Keratinocyte (primary cell): ENCODE results near the gene ASB8. TPM values are rescaled to one million over a fixed set of nuclear protein-coding genes. Genes with fewer than 3 reads are reported as not detected.

ENCODE experiments used
- DNase-seq: peaks from one replicate; pipeline ENCODE4 v3.0.0-alpha.2; 2011; ENCODE audit warnings: low read depth, missing footprints, low spot score
- FAIRE-seq: peaks from 2 replicates; lab custom pipeline; 2011; peaks lifted over from hg19 to GRCh38; lab: Jason Lieb, UNC
- H2AFZ ChIP-seq: 2 replicates; pipeline ENCODE4 v1.6.0; 2012; ENCODE audit warnings: low read length, control low read depth, inconsistent platforms; ENCODE audit not compliant: control insufficient read depth
- H3K27ac ChIP-seq: 2 replicates; pipeline ENCODE4 v1.5.1; 2011; ENCODE audit warnings: low read length; ENCODE audit not compliant: control insufficient read depth, insufficient read depth
- H3K27me3 ChIP-seq: 3 replicates; pipeline ENCODE4 v1.6.0; 2011; ENCODE audit warnings: low read length; ENCODE audit not compliant: control insufficient read depth, insufficient read depth; ENCODE audit errors: extremely low read depth
- H3K36me3 ChIP-seq, 2 experiments: 2 replicates in 1 of 2; 3 replicates in 1 of 2; pipeline ENCODE4 v1.5.1; 2011; ENCODE audit warnings: low read length in 2 of 2, mild to moderate bottlenecking in 1 of 2; ENCODE audit not compliant: control insufficient read depth in 2 of 2, insufficient read depth in 2 of 2; ENCODE audit errors: extremely low read depth in 1 of 2
- H3K4me1 ChIP-seq: 3 replicates; pipeline ENCODE4 v1.5.1; 2011; ENCODE audit warnings: low read length; ENCODE audit not compliant: control insufficient read depth, insufficient read depth; ENCODE audit errors: extremely low read depth
- H3K4me2 ChIP-seq: 3 replicates; pipeline ENCODE4 v1.6.0; 2011; ENCODE audit warnings: low read depth, low read length; ENCODE audit not compliant: control insufficient read depth, insufficient read depth; ENCODE audit errors: extremely low read depth
- H3K4me3 ChIP-seq, 3 experiments: fragments of 200-600 bp in 1 of 3; sonication (generic) in 1 of 3; 2 replicates in 2 of 3; 3 replicates in 1 of 3; pipeline ENCODE4 v1.5.1; 2011 to 2016; ENCODE audit warnings: low read length in 3 of 3, mild to moderate bottlenecking in 3 of 3, control low read depth in 2 of 3, inconsistent platforms in 1 of 3, low read depth in 1 of 3, mixed read lengths in 1 of 3, mixed run types in 1 of 3, moderate library complexity in 1 of 3; ENCODE audit not compliant: control insufficient read depth in 2 of 3, insufficient read depth in 2 of 3; ENCODE audit errors: extremely low read depth in 1 of 3
- H3K79me2 ChIP-seq: 2 replicates; pipeline ENCODE4 v1.6.0; 2012; ENCODE audit warnings: low read length; ENCODE audit not compliant: control insufficient read depth, insufficient read depth
- H3K9ac ChIP-seq: 3 replicates; pipeline ENCODE4 v1.6.0; 2011; ENCODE audit warnings: low read length; ENCODE audit not compliant: control insufficient read depth, insufficient read depth; ENCODE audit errors: extremely low read depth
- H3K9me1 ChIP-seq: 3 replicates; pipeline ENCODE4 v1.6.0; 2011; ENCODE audit warnings: low read length; ENCODE audit not compliant: control insufficient read depth, insufficient read depth; ENCODE audit errors: extremely low read depth
- H3K9me3 ChIP-seq: 2 replicates; pipeline ENCODE4 v1.5.1; 2012; ENCODE audit warnings: low read depth, low read length; ENCODE audit not compliant: control insufficient read depth
- H4K20me1 ChIP-seq: 3 replicates; pipeline ENCODE4 v1.6.0; 2011; ENCODE audit warnings: low read length; ENCODE audit not compliant: control insufficient read depth, insufficient read depth; ENCODE audit errors: extremely low read depth
- EZH2 ChIP-seq: IDR thresholded peaks from one replicate; pipeline ENCODE4 v1.6.1; 2012; ENCODE audit warnings: inconsistent platforms, mild to moderate bottlenecking, low read length, moderate library complexity
- dilution Hi-C: fragments of 300-500 bp; cut with MboI; formaldehyde crosslinking; loops from one replicate; pipeline ENCODE4 v1.7.0; 2020; ENCODE audit warnings: low sequenced_read_pairs; ENCODE audit not compliant: extremely low pct_ligation_motif_present
- polyA plus RNA-seq, 5 experiments: library from polyadenylated mRNA; depleted of rRNA in 3 of 5; stranded (reverse) in 3 of 5; stranded (forward) in 1 of 5; unstranded in 1 of 5; fragments of >200 nt; gene quantifications; 1 replicate in 1 of 5; 2 replicates in 3 of 5; 3 replicates in 1 of 5; pipeline versions ENCODE4 v1.2.1 to v1.2.3, GENCODE V29; 2011 to 2012; ENCODE audit warnings: missing spikeins in 2 of 5, low read depth in 1 of 5, low replicate concordance in 1 of 5
- TF ChIP-seq, protein P1 (sequence below), 3 experiments: IDR thresholded peaks in 1 of 3; conservative IDR thresholded peaks in 1 of 3; optimal IDR thresholded peaks in 1 of 3; 2 replicates in 2 of 3; 3 replicates in 1 of 3; pipeline versions ENCODE3 to v1.5.1; 2011; ENCODE audit warnings: low read length in 3 of 3, mild to moderate bottlenecking in 3 of 3, moderate library complexity in 2 of 3, control low read depth in 1 of 3, inconsistent platforms in 1 of 3; ENCODE audit not compliant: insufficient read depth in 2 of 3; ENCODE audit errors: extremely low read depth in 1 of 3

ASB8 gene
- polyA plus RNA-seq, 1 donor (not counting 4 experiments of a cell fraction or from before 2014, with no cell fraction given), result 18.4 TPM

DNA sequence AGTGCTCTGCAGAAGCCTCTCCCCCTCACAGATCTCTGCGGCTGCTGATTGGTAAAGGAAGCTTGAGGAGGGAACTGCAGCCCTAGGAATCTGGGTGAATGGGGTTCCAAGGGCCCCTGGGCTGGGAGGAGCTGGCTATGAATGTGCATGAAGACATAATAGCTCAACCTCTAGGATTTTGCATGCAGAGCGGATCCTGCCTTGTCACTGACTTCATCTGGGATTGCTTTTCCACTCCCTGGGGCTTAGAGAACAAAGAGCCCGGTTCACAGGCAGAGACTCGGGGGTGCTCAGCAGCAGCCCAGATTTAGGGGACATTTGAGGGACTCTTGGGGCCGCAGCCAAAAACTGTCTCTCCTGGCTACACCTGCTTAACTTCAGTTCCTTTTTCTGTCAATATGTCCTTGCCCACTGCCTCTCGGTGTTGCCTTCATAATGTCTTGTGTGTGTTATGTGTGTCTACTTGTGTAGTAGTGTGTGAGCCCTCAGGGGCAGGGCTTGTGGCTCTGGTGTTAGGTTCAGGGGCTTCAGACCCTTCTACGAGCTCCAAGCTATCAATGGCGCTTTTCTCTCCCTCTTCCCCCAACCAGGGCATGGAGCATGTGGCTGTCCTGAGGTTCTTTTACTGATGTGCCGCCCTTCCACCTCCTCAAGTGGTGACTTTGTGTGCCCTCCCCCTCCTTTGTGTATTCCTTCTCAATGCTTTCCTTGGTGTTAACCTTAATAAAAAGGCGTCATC, 28.0 kb upstream of the ASB8 start:
- peak overlapping the region; percentile 44 for H3K4me2 ChIP-seq

DNA sequence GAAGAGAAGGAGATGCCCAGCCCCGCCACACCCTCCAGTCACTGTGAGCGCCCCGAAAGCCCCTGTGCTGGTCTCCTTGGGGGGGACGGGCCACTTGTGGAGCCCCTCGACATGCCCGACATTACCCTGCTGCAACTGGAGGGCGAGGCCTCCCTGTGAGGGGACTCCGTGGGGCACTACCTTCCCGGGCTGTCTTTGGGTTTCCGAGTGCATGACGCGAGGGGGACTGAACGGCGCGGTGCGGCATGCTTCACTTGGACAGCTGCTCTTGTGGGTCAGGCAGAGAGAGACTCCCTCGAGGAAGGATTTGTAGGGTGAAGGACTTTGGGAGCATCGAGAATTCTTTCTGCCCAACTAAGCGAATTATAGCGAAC, 27.2 kb upstream of the ASB8 start:
- Histone ChIP-seq H3K4me1 (peaks cover 14% of the 10 kb centered on the region), H3K9me3 (no peaks in the 10 kb centered on the region), H3K9ac (no peak overlapping the region), H3K79me2 (no peaks in the 10 kb centered on the region), H3K4me3 (peak overlapping the region in 2 of 3 experiments; percentile 30 to 55), H4K20me1 (no peaks in the 10 kb centered on the region), H3K27ac (no peak overlapping the region), H3K27me3 (peaks cover 56% of the 10 kb centered on the region), H3K9me1 (no peaks in the 10 kb centered on the region), H3K4me2 (peak overlapping the region; percentile 44), H2AFZ (peak overlapping the region; percentile 35), H3K36me3 (no peaks in the 10 kb centered on the region)
- no peak for FAIRE-seq
- dilution Hi-C loops, result no loop called here
- TF ChIP-seq EZH2, result peak; percentile 88
- TF ChIP-seq, protein P1, sequence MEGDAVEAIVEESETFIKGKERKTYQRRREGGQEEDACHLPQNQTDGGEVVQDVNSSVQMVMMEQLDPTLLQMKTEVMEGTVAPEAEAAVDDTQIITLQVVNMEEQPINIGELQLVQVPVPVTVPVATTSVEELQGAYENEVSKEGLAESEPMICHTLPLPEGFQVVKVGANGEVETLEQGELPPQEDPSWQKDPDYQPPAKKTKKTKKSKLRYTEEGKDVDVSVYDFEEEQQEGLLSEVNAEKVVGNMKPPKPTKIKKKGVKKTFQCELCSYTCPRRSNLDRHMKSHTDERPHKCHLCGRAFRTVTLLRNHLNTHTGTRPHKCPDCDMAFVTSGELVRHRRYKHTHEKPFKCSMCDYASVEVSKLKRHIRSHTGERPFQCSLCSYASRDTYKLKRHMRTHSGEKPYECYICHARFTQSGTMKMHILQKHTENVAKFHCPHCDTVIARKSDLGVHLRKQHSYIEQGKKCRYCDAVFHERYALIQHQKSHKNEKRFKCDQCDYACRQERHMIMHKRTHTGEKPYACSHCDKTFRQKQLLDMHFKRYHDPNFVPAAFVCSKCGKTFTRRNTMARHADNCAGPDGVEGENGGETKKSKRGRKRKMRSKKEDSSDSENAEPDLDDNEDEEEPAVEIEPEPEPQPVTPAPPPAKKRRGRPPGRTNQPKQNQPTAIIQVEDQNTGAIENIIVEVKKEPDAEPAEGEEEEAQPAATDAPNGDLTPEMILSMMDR (optimal IDR thresholded peaks at IDR 0.05 in 1 of 3, IDR thresholded peaks at IDR 0.05 in 1 of 3, conservative IDR thresholded peaks at IDR 0.05 in 1 of 3; ENCODE audit: extremely low read depth in 1 of 3, insufficient read depth in 2 of 3, low read length in 3 of 3), result no peak
- DNase-seq, result no peak

More for the DNA sequence above, 28.0 kb upstream of the ASB8 start:
- Histone ChIP-seq H3K27me3 (peaks cover 56% of the 10 kb centered on the region), H3K27ac (no peak overlapping the region), H3K4me1 (peaks cover 14% of the 10 kb centered on the region), H3K9me1 (no peaks in the 10 kb centered on the region), H3K36me3 (no peaks in the 10 kb centered on the region), H3K79me2 (no peaks in the 10 kb centered on the region), H3K9ac (no peak overlapping the region), H3K4me3 (peak overlapping the region in 1 of 3 experiments; percentile 55), H2AFZ (no peak overlapping the region), H3K9me3 (no peaks in the 10 kb centered on the region), H4K20me1 (no peaks in the 10 kb centered on the region)
- TF ChIP-seq, protein P1 (optimal IDR thresholded peaks at IDR 0.05 in 1 of 3, IDR thresholded peaks at IDR 0.05 in 1 of 3, conservative IDR thresholded peaks at IDR 0.05 in 1 of 3; ENCODE audit: extremely low read depth in 1 of 3, insufficient read depth in 2 of 3, low read length in 3 of 3), result no peak
- no peak for TF ChIP-seq EZH2
- dilution Hi-C loops, result no loop called here
- FAIRE-seq (peak; percentile 5), DNase-seq (no peak)
